ENCODE data around the gene HUNK. TPM values are rescaled to one million over a fixed set of nuclear protein-coding genes. Genes with fewer than 3 reads are reported as not detected.
"Not testable (repeated sequence)": the region's sequence is repeated elsewhere in the genome, so short reads cannot be mapped to it uniquely, and the experiment has no call there.

Gene HUNK
- total RNA-seq, 1 donor from 2014 or later: 0.51 TPM

DNA sequence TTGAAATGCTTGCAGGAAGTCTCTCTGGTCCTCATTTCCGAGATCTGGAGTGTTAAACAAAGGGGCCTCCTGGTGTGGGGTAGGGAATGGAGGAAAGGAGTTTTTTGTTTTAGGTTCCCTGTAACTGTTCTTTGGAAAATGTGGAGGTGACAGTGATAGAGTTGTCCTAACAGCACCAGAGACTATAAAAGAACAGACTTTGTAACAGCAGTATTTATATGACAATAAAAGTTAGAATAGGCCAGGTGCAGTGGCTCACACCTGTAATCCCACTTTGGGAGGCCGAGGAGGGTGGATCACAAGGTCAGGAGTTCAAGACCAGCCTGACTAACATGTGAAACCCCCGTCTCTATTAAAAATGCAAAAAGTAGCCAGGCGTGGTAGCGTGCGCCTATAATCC is 68.9 kb downstream of the HUNK start:
- ChIA-PET POLR2A (no interaction called here), CTCF (no interaction called here)
- H3K4me3 Mint-ChIP-seq: no peak overlapping the region
- DNase-seq (no peak), ATAC-seq (ENCODE audit: low read depth) (no peak)
- H3K36me3 Mint-ChIP-seq (ENCODE audit: low read depth): no peaks in the 10 kb centered on the region
- TF ChIP-seq, protein P1, sequence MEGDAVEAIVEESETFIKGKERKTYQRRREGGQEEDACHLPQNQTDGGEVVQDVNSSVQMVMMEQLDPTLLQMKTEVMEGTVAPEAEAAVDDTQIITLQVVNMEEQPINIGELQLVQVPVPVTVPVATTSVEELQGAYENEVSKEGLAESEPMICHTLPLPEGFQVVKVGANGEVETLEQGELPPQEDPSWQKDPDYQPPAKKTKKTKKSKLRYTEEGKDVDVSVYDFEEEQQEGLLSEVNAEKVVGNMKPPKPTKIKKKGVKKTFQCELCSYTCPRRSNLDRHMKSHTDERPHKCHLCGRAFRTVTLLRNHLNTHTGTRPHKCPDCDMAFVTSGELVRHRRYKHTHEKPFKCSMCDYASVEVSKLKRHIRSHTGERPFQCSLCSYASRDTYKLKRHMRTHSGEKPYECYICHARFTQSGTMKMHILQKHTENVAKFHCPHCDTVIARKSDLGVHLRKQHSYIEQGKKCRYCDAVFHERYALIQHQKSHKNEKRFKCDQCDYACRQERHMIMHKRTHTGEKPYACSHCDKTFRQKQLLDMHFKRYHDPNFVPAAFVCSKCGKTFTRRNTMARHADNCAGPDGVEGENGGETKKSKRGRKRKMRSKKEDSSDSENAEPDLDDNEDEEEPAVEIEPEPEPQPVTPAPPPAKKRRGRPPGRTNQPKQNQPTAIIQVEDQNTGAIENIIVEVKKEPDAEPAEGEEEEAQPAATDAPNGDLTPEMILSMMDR (IDR thresholded peaks at IDR 0.05): no peak
- peaks cover 4% of the 10 kb centered on the region for H3K27me3 Mint-ChIP-seq
- H3K27ac Mint-ChIP-seq: no peak overlapping the region
- no peaks in the 10 kb centered on the region for H3K4me1 Mint-ChIP-seq
- intact Hi-C loops (cut with micrococcal nuclease): no loop called here
- no peaks in the 10 kb centered on the region for H3K9me3 Mint-ChIP-seq

DNA sequence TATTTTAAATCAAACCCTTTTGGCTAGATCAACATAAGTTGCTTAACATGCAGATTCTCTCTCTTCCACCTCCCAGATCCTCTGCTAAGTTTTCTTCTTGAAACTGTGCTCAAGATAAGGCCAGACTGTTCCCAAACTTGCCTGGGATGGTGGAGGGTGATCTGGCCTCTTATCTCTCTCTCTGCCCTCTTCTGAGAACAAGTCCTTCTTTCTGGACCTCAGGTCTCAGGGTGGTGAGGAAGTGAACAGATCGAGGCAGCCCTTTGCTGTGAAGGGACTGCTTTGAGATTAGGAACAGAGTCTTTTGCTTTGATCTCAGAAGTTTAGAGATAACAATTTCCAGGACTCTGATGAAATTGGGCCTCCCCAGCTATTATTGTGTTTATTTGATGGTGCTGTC is 70.7 kb downstream of the HUNK start:
- Mint-ChIP-seq H3K4me1 (no peaks in the 10 kb centered on the region), H3K9me3 (no peaks in the 10 kb centered on the region), H3K36me3 (ENCODE audit: low read depth) (no peaks in the 10 kb centered on the region), H3K4me3 (no peak overlapping the region), H3K27me3 (peaks cover 12% of the 10 kb centered on the region), H3K27ac (no peak overlapping the region)
- POLR2A ChIA-PET: no interaction called here
- CTCF ChIA-PET: no interaction called here
- TF ChIP-seq, protein P1 (IDR thresholded peaks at IDR 0.05): no peak
- DNase-seq: no peak
- ATAC-seq (ENCODE audit: low read depth): no peak
- intact Hi-C loops (cut with micrococcal nuclease): no loop called here

DNA sequence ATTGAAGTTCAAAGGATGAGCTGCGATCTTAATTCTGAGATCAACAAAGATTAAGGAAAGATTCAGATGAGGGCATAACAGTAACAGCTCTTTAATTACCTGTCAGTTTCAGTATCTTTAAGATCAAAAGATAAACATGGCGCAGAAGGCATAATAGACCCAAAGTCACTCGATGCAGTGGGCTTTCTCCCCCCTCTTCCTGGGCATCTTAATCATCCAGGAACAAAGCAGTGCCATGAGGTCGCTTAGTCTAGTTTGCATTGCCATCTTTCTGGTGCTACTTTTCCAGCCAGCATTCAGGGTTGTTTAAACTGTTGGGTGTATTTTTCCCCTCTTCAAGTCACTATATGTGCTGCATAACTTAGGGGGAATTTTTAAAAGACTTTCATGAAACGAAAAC is 72.3 kb downstream of the HUNK start:
- TF ChIP-seq, protein P1 (IDR thresholded peaks at IDR 0.05): no peak
- intact Hi-C loops (cut with micrococcal nuclease): no loop called here
- ChIA-PET CTCF (no interaction called here), POLR2A (no interaction called here)
- no peak overlapping the region for H3K27ac Mint-ChIP-seq
- H3K4me1 Mint-ChIP-seq: no peaks in the 10 kb centered on the region
- DNase-seq (no peak), ATAC-seq (ENCODE audit: low read depth) (no peak)
- H3K4me3 Mint-ChIP-seq: no peak overlapping the region
- H3K27me3 Mint-ChIP-seq: peaks cover 12% of the 10 kb centered on the region
- no peaks in the 10 kb centered on the region for H3K36me3 Mint-ChIP-seq (ENCODE audit: low read depth)
- H3K9me3 Mint-ChIP-seq: no peaks in the 10 kb centered on the region

DNA sequence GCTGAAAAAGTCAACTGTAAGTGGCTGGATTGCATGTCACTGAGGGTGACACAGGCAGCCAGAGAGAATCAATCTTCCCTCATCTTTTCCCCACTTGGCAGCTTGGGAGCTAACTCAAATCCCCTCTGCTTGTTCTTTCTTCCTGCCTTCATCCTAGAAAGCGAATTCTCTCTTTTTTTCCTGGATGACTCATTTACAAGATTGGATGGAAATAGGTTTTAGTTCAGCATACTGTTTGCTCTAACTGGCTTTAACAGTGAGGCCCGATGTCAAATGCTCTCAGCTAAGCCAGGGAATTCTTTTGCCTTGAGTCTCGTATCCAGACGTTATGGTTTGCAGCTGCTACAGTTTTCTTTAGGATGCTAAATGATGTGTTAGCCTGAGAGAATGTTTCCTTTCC is 72.7 kb downstream of the HUNK start:
- TF ChIP-seq, protein P1 (IDR thresholded peaks at IDR 0.05): no peak
- POLR2A ChIA-PET: no interaction called here
- intact Hi-C loops (cut with micrococcal nuclease): no loop called here
- Mint-ChIP-seq H3K27me3 (peaks cover 12% of the 10 kb centered on the region), H3K36me3 (ENCODE audit: low read depth) (no peaks in the 10 kb centered on the region), H3K9me3 (no peaks in the 10 kb centered on the region), H3K4me1 (no peaks in the 10 kb centered on the region), H3K27ac (no peak overlapping the region), H3K4me3 (no peak overlapping the region)
- CTCF ChIA-PET: no interaction called here
- ATAC-seq (ENCODE audit: low read depth) (no peak), DNase-seq (no peak)

DNA sequence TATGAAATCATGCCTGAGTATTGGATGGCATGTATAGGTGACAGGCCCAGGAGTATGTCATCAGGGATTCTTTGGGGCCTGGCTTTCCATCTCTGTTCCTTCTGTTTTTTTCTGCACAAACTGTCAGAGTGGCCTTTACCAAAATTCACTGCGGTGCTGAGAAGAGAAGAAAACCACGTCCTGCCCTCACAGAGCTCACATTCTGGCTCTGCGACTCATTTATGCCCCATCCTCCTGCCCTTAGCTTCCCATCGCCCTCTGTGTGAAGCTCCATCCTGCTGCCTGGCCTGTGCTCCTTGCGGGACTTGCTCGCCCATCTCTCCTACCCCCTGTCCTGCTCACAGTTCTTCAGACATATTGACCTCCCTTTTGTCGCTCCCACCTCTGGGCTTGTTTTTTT is 73.4 kb downstream of the HUNK start:
- DNase-seq (no peak), ATAC-seq (ENCODE audit: low read depth) (no peak)
- H3K9me3 Mint-ChIP-seq: no peaks in the 10 kb centered on the region
- TF ChIP-seq, protein P1 (IDR thresholded peaks at IDR 0.05): no peak
- POLR2A ChIA-PET: no interaction called here
- H3K27me3 Mint-ChIP-seq: peaks cover 12% of the 10 kb centered on the region
- H3K27ac Mint-ChIP-seq: no peak overlapping the region
- intact Hi-C loops (cut with micrococcal nuclease): no loop called here
- no peak overlapping the region for H3K4me3 Mint-ChIP-seq
- H3K4me1 Mint-ChIP-seq: no peaks in the 10 kb centered on the region
- CTCF ChIA-PET: interaction anchor here (0.6 kb wide), 1 partner anchor 764 kb away, joined by 4 read pairs; no protein-coding TSS in a partner anchor
- no peaks in the 10 kb centered on the region for H3K36me3 Mint-ChIP-seq (ENCODE audit: low read depth)

DNA sequence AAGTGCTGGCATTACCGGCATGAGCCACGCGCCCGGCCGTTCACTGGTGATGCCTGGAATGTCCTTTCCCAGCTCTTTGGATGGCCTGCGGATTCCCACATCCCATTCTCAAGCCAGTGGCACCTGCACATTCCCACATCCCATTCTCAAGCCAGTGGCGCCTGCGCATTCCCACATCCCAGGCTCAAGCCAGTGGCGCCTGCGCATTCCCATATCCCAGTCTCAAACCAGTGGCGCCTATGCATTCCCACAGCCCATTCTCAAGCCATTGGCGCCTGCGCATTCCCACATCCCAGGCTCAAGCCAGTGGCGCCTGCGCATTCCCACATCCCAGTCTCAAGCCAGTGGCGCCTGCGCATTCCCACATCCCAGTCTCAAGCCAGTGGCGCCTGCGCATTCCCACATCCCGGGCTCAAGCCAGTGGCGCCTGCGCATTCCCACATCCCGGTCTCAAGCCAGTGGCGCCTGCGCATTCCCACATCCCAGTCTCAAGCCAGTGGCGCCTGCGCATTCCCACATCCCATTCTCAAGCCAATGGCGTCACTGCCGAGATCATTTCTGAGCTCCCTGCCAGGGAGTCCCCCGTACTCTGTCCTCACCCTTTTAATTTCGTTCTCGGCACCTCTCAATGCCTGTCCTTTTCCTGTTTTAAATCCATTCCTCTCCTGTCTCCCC is 74.2 kb downstream of the HUNK start:
- H3K27ac Mint-ChIP-seq; CTCF ChIA-PET; H3K4me1 Mint-ChIP-seq; intact Hi-C loops (cut with micrococcal nuclease); POLR2A ChIA-PET; H3K9me3 Mint-ChIP-seq; H3K4me3 Mint-ChIP-seq; H3K36me3 Mint-ChIP-seq (ENCODE audit: low read depth); DNase-seq; ATAC-seq (ENCODE audit: low read depth): not testable (repeated sequence)
- peaks cover 12% of the 10 kb centered on the region for H3K27me3 Mint-ChIP-seq
